Cardiac septum (tissue), 1 donor: ENCODE results near the gene OCRL. TPM values are rescaled to one million over a fixed set of nuclear protein-coding genes. Genes with fewer than 3 reads are reported as not detected.

Source experiments
- DNase-seq: peaks from one replicate; pipeline ENCODE4 v3.0.0-alpha.2; 2020; ENCODE audit warnings: low spot score
- intact Hi-C: fragments of 100-400 bp; cut with DNase I; formaldehyde crosslinking; loops from one replicate; pipeline ENCODE4 v1.14.0; 2022
- total RNA-seq: library from RNA; stranded (reverse); fragmentation: NEBNext Ultra II Directional; extraction: Animal tissue kit (Norgen Biotek cat#: 25700); gene quantifications from one replicate; pipeline ENCODE4 v1.2.1, GENCODE V29; 2021
- donor health status: DM: no; HTN: no; CAD: no.

OCRL gene
- total RNA-seq, 1 donor from 2014 or later = 9.0 TPM

GRCh38 chrX:129617420-129617819, 77.4 kb downstream of the OCRL start:
- intact Hi-C loops = no loop called here
- no peak for DNase-seq

- DNase-seq = no peak
- intact Hi-C loops = no loop called here
Measured at GRCh38 chrX:129618997-129619396, 78.9 kb downstream of the OCRL start.

GRCh38 chrX:129622757-129623301, 82.8 kb downstream of the OCRL start:
- no peak for DNase-seq
- intact Hi-C loops = no loop called here

GRCh38 chrX:129626026-129626425, 86.0 kb downstream of the OCRL start:
- intact Hi-C loops = no loop called here
- no peak for DNase-seq

- intact Hi-C loops = no loop called here
- no peak for DNase-seq
Measured at GRCh38 chrX:129629837-129630236, 89.8 kb downstream of the OCRL start.

GRCh38 chrX:129631849-129632248, 91.8 kb downstream of the OCRL start:
- intact Hi-C loops = no loop called here
- no peak for DNase-seq

GRCh38 chrX:129632443-129632842, 92.4 kb downstream of the OCRL start:
- DNase-seq = no peak
- intact Hi-C loops = no loop called here

GRCh38 chrX:129634541-129634940, 94.5 kb downstream of the OCRL start:
- intact Hi-C loops = no loop called here
- DNase-seq = no peak

GRCh38 chrX:129636175-129636681, 96.2 kb downstream of the OCRL start:
- DNase-seq = no peak
- intact Hi-C loops = no loop called here

GRCh38 chrX:129637217-129638109, 97.4 kb downstream of the OCRL start:
- DNase-seq = no peak
- intact Hi-C loops = loop anchor here (1.0 kb wide), 1 partner anchor 89 kb away; no protein-coding TSS in a partner anchor

- DNase-seq = no peak
- intact Hi-C loops = no loop called here
Measured at GRCh38 chrX:129638917-129639316, 98.9 kb downstream of the OCRL start.

- no peak for DNase-seq
- intact Hi-C loops = no loop called here
Measured at GRCh38 chrX:129640737-129641136, 100.7 kb downstream of the OCRL start.

- DNase-seq = no peak
- intact Hi-C loops = no loop called here
Measured at GRCh38 chrX:129641469-129641868, 101.4 kb downstream of the OCRL start.

- no peak for DNase-seq
- intact Hi-C loops = no loop called here
Measured at GRCh38 chrX:129641941-129642340, 101.9 kb downstream of the OCRL start.

Other genes starting within 250 kb of the OCRL start
- 26.8 TPM for gene SMARCA1, start 16.8 kb upstream of the OCRL start, total RNA-seq
- 6.2 TPM for gene APLN, start 114.7 kb downstream of the OCRL start, total RNA-seq
- gene XPNPEP2, start 198.7 kb downstream of the OCRL start, total RNA-seq = 0.22 TPM
- gene SASH3, start 239.7 kb downstream of the OCRL start, total RNA-seq = 3.8 TPM